RWPE2 (cell line): Measurements from ENCODE around the gene KRT17.
"Not testable (repeated sequence)": the region's sequence is repeated elsewhere in the genome, so short reads cannot be mapped to it uniquely, and the experiment has no call there.

Experiments used
- ATAC-seq: fragments of 200-7000 bp; cut with Tn5 transposase; 3 replicates; pipeline ENCODE4 v1.9.1; 2021; ENCODE audit warnings: low read depth
- DNase-seq: peaks from one replicate; pipeline ENCODE4 v3.0.0-alpha.2; 2020; ENCODE audit warnings: low spot score
- H3K27ac ChIP-seq: fragments of 450-650 bp; 2 replicates; pipeline ENCODE4 v1.5.1; 2017; ENCODE audit warnings: mild to moderate bottlenecking; ENCODE audit not compliant: poor library complexity, severe bottlenecking
- H3K27me3 ChIP-seq: fragments of 250-450 bp; sonication (Bioruptor Pico); 2 replicates; pipeline ENCODE4 v1.5.1; 2021; ENCODE audit warnings: mild to moderate bottlenecking, moderate library complexity; ENCODE audit not compliant: insufficient read depth, poor library complexity, severe bottlenecking
- H3K36me3 ChIP-seq: fragments of 250-450 bp; sonication (Bioruptor Pico); 2 replicates; pipeline ENCODE4 v1.5.1; 2020; ENCODE audit warnings: low read depth, mild to moderate bottlenecking, moderate library complexity
- H3K4me1 ChIP-seq: fragments of 250-450 bp; sonication (Bioruptor Pico); 2 replicates; pipeline ENCODE4 v1.5.1; 2021; ENCODE audit warnings: mild to moderate bottlenecking, moderate library complexity; ENCODE audit not compliant: insufficient read depth, poor library complexity, severe bottlenecking
- H3K4me3 ChIP-seq: fragments of 250-450 bp; sonication (Bioruptor Pico); 2 replicates; pipeline ENCODE4 v1.5.1; 2021; ENCODE audit warnings: mild to moderate bottlenecking, moderate library complexity; ENCODE audit not compliant: severe bottlenecking
- H3K9me3 ChIP-seq: fragments of 250-450 bp; sonication (Bioruptor Pico); 2 replicates; pipeline ENCODE4 v1.5.1; 2021; ENCODE audit warnings: mild to moderate bottlenecking, moderate library complexity; ENCODE audit not compliant: severe bottlenecking
- CTCF ChIP-seq: fragments of 450-650 bp; IDR thresholded peaks from one replicate; pipeline ENCODE4 v1.5.1; 2017; ENCODE audit warnings: mild to moderate bottlenecking, moderate library complexity; ENCODE audit not compliant: poor library complexity, severe bottlenecking

Gene KRT17

GRCh38 chr17:41647940-41648410 lies 23.6 kb upstream of the KRT17 start:
- Histone ChIP-seq H3K4me3 (no peak overlapping the region), H3K36me3 (no peaks in the 10 kb centered on the region), H3K27me3 (no peaks in the 10 kb centered on the region), H3K27ac (peak overlapping the region; percentile 99), H3K4me1 (peaks cover 32% of the 10 kb centered on the region), H3K9me3 (no peaks in the 10 kb centered on the region)
- ATAC-seq (peak; percentile 40), DNase-seq (no peak)
- TF ChIP-seq CTCF: peak; percentile 82

GRCh38 chr17:41647038-41647813 lies 22.9 kb upstream of the KRT17 start:
- Histone ChIP-seq H3K4me3 (no peak overlapping the region), H3K27ac (peak overlapping the region; percentile 99), H3K4me1 (peaks cover 25% of the 10 kb centered on the region), H3K36me3 (no peaks in the 10 kb centered on the region), H3K9me3 (no peaks in the 10 kb centered on the region), H3K27me3 (no peaks in the 10 kb centered on the region)
- TF ChIP-seq CTCF: no peak
- no peak for ATAC-seq
- peak; percentile 51 for DNase-seq

GRCh38 chr17:41642252-41643156 lies 18.1 kb upstream of the KRT17 start:
- no peak for TF ChIP-seq CTCF
- peak; percentile 47; the same call in 1 of the 3 replicates for ATAC-seq
- Histone ChIP-seq H3K4me3 (no peak overlapping the region), H3K9me3 (no peaks in the 10 kb centered on the region), H3K36me3 (no peaks in the 10 kb centered on the region), H3K27me3 (no peaks in the 10 kb centered on the region), H3K27ac (no peak overlapping the region), H3K4me1 (no peaks in the 10 kb centered on the region)
- DNase-seq: peak; percentile 22

- ATAC-seq, DNase-seq, H3K36me3 ChIP-seq, H3K4me3 ChIP-seq, H3K27me3 ChIP-seq, H3K4me1 ChIP-seq, H3K27ac ChIP-seq, H3K9me3 ChIP-seq: not testable (repeated sequence)
Observed at GRCh38 chr17:41640596-41640995, 16.2 kb upstream of the KRT17 start.
